Neuronal stem cell (in vitro differentiated cells): ENCODE results near the gene COL6A1.

Experiments
- DNase-seq: peaks from one replicate; pipeline ENCODE4 v3.0.0-alpha.2; 2013; ENCODE audit warnings: low spot score
- H2AFZ ChIP-seq: one replicate; pipeline ENCODE4 v1.6.1; 2013; ENCODE audit warnings: mild to moderate bottlenecking, low read length, inconsistent platforms
- H2AK5ac ChIP-seq: 2 replicates; pipeline ENCODE4 v1.6.1; 2013; ENCODE audit warnings: low read depth, mild to moderate bottlenecking, inconsistent platforms, low read length, moderate library complexity, mixed read lengths
- H2BK120ac ChIP-seq: 2 replicates; pipeline ENCODE4 v1.6.1; 2013; ENCODE audit warnings: low read depth, mild to moderate bottlenecking, inconsistent platforms, low read length, moderate library complexity, mixed read lengths
- H2BK12ac ChIP-seq: one replicate; pipeline ENCODE4 v1.6.1; 2013; ENCODE audit warnings: low read length, inconsistent platforms
- H2BK15ac ChIP-seq: 2 replicates; pipeline ENCODE4 v1.6.1; 2013; ENCODE audit warnings: mild to moderate bottlenecking, low read length, inconsistent platforms, mixed read lengths
- H2BK5ac ChIP-seq: one replicate; pipeline ENCODE4 v1.6.1; 2013; ENCODE audit warnings: inconsistent platforms, mild to moderate bottlenecking, low read length, moderate library complexity
- H3K14ac ChIP-seq: one replicate; pipeline ENCODE4 v1.6.1; 2013; ENCODE audit warnings: low read length, inconsistent platforms
- H3K18ac ChIP-seq: 2 replicates; pipeline ENCODE4 v1.6.1; 2013; ENCODE audit warnings: low read length, inconsistent platforms
- H3K23ac ChIP-seq: 2 replicates; pipeline ENCODE4 v1.6.1; 2013; ENCODE audit warnings: low read depth, mild to moderate bottlenecking, mixed read lengths, low read length, inconsistent platforms; ENCODE audit not compliant: poor library complexity
- H3K27ac ChIP-seq: replicated peaks from 3 replicates; pipeline ENCODE4 v1.5.1; 2013; ENCODE audit warnings: low read length, inconsistent platforms
- H3K27me3 ChIP-seq, 3 experiments: 2 replicates each; pipeline ENCODE4 v1.6.1; 2013; ENCODE audit warnings: low read length in 3 of 3, mild to moderate bottlenecking in 2 of 3, inconsistent platforms in 1 of 3, low read depth in 1 of 3, mixed read lengths in 1 of 3, moderate library complexity in 1 of 3; ENCODE audit not compliant: control insufficient read depth in 3 of 3, insufficient read depth in 3 of 3
- H3K36me3 ChIP-seq, 2 donors: replicated peaks in 1 of 2; 2 replicates each; pipeline ENCODE4 v1.6.1; 2013; ENCODE audit warnings: low read length in 2 of 2; ENCODE audit not compliant: control insufficient read depth in 2 of 2, insufficient read depth in 2 of 2
- H3K4ac ChIP-seq: 2 replicates; pipeline ENCODE4 v1.6.1; 2013; ENCODE audit warnings: inconsistent platforms, mild to moderate bottlenecking, low read length, moderate library complexity
- H3K4me1 ChIP-seq, 2 donors: 1 replicate in 1 of 2; 2 replicates in 1 of 2; pipeline ENCODE4 v1.6.1; 2013; ENCODE audit warnings: low read length in 2 of 2, low read depth in 1 of 2; ENCODE audit not compliant: control insufficient read depth in 2 of 2, insufficient read depth in 1 of 2
- H3K4me2 ChIP-seq: one replicate; pipeline ENCODE4 v1.6.1; 2013; ENCODE audit warnings: mild to moderate bottlenecking, low read length, inconsistent platforms; ENCODE audit not compliant: insufficient read depth, poor library complexity, severe bottlenecking
- H3K4me3 ChIP-seq, 2 donors: 2 replicates each; pipeline ENCODE4 v1.5.1; 2013; ENCODE audit warnings: low read length in 2 of 2, mild to moderate bottlenecking in 2 of 2, inconsistent platforms in 1 of 2, moderate library complexity in 1 of 2
- H3K79me1 ChIP-seq: one replicate; pipeline ENCODE4 v1.6.1; 2013; ENCODE audit warnings: low read depth, mild to moderate bottlenecking, inconsistent platforms, low read length, moderate library complexity
- H3K9ac ChIP-seq: one replicate; pipeline ENCODE4 v1.6.1; 2013; ENCODE audit warnings: mild to moderate bottlenecking, low read depth, low read length, inconsistent platforms; ENCODE audit not compliant: poor library complexity
- H3K9me3 ChIP-seq, 2 donors: replicated peaks in 1 of 2; 2 replicates each; pipeline versions ENCODE3 to v1.6.1; 2013; ENCODE audit warnings: low read length in 2 of 2, mild to moderate bottlenecking in 2 of 2, inconsistent platforms in 1 of 2, low read depth in 1 of 2, mixed read lengths in 1 of 2, moderate library complexity in 1 of 2; ENCODE audit not compliant: control insufficient read depth in 2 of 2, insufficient read depth in 1 of 2
- H4K8ac ChIP-seq: one replicate; pipeline ENCODE4 v1.6.1; 2013; ENCODE audit warnings: low read depth, mild to moderate bottlenecking, inconsistent platforms, low read length, moderate library complexity
- H4K91ac ChIP-seq: one replicate; pipeline ENCODE4 v1.6.1; 2013; ENCODE audit warnings: low read length, low read depth, mild to moderate bottlenecking, inconsistent platforms; ENCODE audit not compliant: poor library complexity
- WGBS, 2 donors: extraction: QIAGEN DNeasy Blood & Tissue Kit; methylation state at CpG; one replicate each; pipeline ENCODE4 v1.1.7; 2013; ENCODE audit warnings: missing lambda C conversion rate in 2 of 2, mixed read lengths in 1 of 2; ENCODE audit not compliant: insufficient read length in 2 of 2, insufficient replicate concordance in 1 of 2; ENCODE audit errors: extremely low coverage in 2 of 2; 5-methylcytosine and 5-hydroxymethylcytosine counted together

COL6A1 gene

DNA sequence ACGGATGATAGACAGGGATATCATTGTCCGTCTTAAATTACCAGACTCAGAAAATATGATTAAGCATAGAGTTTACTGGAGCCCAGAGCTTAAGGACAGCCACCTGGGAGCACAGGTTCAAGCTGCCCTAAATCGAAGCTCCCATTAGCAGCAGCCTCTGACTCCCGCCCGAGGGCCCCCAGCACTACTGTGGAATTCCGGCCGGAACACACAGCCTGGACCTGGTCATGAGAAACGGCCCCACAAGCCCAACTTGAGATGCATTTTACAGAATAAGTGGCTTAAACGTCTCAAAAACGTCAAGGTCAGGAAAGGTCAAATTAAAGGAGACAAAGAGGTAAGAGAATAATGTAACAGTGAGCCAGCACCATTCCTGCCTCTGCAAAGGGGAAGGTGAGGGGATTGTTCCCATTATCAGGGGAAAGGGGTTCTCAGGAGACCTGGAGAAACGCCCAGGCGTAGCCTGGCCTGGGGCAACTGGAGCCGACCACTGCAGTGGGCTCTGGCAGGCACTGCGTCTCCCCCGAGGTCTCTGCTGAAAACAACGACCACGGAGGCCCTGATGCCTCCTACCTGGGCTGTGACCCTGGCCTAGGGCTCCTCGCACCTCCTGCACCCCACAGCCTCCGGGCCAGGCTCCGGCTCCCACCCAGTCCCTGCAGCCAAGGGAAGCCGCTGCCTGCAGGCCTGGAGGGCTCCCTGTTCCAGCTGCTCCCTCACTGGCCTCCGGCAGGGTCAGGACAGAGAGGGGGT is 11.5 kb upstream of the COL6A1 start:
- Histone ChIP-seq H3K4me1 (peaks cover 15 to 25% of the 10 kb centered on the region in 2 donors), H3K23ac (peak overlapping the region; percentile 34), H3K4ac (peak overlapping the region; percentile 66), H2BK120ac (no peak overlapping the region), H2AFZ (peak overlapping the region; percentile 84), H2BK5ac (no peak overlapping the region), H3K18ac (peak overlapping the region; percentile 91), H3K27me3 (peaks cover 0 to 28% (median 14%) of the 10 kb centered on the region in 3 experiments), H3K36me3 (no peaks in the 10 kb centered on the region), H3K14ac (no peak overlapping the region), H3K27ac (no peak overlapping the region), H2AK5ac (peak overlapping the region; percentile 75), H4K91ac (no peak overlapping the region), H3K79me1 (no peaks in the 10 kb centered on the region), H2BK12ac (no peak overlapping the region), H3K4me3 (no peak overlapping the region), H2BK15ac (peak overlapping the region; percentile 97), H3K9ac (no peak overlapping the region), H4K8ac (no peak overlapping the region), H3K4me2 (no peak overlapping the region), H3K9me3 (no peaks in the 10 kb centered on the region)
- no CpG with 5 or more reads among the region's 22 CpGs for WGBS, 2 donors
- no peak for DNase-seq

DNA sequence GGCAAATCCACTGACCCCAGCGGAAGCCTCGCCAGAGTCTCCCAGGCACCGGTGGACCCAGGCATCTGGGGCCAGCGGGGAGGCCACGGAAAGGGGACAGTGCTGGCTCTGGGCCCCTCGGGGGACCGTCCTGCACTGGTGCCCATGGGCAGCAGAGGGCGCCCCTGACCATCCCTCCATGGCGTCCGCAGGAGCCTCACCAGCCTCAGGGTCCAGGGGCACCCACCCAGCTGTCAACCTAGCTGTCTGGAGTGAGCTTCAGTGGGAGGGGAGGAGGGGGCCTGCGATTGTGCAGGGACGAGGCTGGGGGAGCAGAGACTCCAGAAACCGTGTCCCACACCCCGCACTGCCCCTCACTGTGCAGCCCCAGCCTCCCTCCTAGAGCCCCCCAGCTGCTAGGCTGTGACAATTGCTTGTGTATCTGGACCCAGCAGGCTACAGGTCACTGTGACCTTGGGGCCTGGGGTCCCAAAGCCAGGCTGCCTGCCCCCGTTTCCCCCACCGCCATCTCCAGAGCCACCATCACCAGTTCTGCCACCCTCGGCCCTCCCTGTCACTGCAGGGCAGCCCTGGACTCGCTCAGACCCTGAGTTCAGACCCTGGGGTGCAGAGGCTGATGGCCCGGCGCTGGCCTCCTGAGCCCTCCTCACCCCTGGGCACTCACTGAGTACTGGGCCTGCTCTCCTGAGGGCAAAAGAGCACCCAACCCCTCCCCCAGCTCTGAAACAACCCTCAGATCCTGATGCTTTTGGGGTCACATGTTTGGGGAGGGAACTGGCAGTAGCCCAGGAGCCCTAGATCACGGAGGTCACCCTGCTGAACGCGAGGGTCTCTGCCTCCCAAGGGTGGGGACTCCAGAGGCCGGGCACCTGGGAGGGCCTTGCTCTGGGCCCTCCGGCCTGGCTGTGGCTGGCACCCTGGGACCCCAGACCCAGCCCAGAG is 10.6 kb upstream of the COL6A1 start:
- Histone ChIP-seq H3K27ac (no peak overlapping the region), H2BK5ac (no peak overlapping the region), H3K4ac (peak overlapping the region; percentile 66), H2AK5ac (peak overlapping the region; percentile 95), H3K23ac (peak overlapping the region; percentile 34), H3K4me1 (peaks cover 15 to 27% of the 10 kb centered on the region in 2 donors), H2AFZ (peak overlapping the region; percentile 84), H3K14ac (no peak overlapping the region), H3K18ac (peak overlapping the region; percentile 91), H2BK15ac (peak overlapping the region; percentile 99), H3K79me1 (no peaks in the 10 kb centered on the region), H3K27me3 (peaks cover 0 to 34% (median 14%) of the 10 kb centered on the region in 3 experiments), H2BK120ac (no peak overlapping the region), H3K36me3 (no peaks in the 10 kb centered on the region), H3K4me3 (no peak overlapping the region), H2BK12ac (peak overlapping the region; percentile 65), H3K4me2 (no peak overlapping the region), H3K9me3 (no peaks in the 10 kb centered on the region), H4K8ac (no peak overlapping the region), H3K9ac (peak overlapping the region; percentile 38), H4K91ac (no peak overlapping the region)
- DNase-seq: no peak
- WGBS, 2 donors: no CpG with 5 or more reads among the region's 25 CpGs

DNA sequence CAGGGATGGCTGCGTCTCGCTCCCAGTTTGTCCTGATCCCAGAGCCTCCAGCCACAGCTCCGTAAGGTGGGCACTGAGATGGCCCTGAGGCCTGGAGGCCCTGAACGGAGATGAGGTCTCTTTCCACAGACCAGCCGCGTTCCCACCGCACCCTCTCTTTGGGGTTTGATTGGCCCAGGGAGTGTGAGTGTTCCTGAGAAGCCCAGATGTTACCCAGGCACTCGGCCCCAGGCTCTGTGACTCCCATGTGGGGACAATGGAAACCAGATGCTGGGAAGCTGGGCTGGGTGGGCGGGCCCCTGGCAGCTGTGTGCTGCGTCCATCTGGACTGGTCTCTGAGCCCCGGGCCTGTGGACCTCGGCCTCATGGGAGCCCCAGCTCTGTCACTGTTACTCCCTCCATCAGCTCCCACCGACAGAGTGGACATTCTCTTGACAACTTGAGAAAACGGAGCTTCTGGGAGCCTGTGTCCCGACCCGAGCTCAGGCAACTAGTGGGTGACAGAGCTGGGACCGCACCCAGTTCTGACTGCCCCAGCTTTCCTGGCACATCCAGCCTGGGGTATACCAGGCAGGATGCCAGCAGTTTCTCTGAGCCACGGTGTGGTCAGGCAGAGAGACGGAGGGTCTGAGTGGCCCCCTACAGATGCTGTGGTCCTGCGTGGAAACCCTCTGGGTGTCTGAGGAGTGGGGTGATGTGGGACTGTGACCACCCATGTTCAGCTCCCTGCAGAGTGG is 9.8 kb upstream of the COL6A1 start:
- no peaks in the 10 kb centered on the region for H3K36me3 ChIP-seq
- H3K4me2 ChIP-seq: no peak overlapping the region
- H2AK5ac ChIP-seq: peak overlapping the region; percentile 95
- H2BK5ac ChIP-seq: no peak overlapping the region
- no peak overlapping the region for H3K4me3 ChIP-seq
- H3K4me1 ChIP-seq: peaks cover 15 to 27% of the 10 kb centered on the region in 2 donors
- DNase-seq: no peak
- no peak overlapping the region for H2BK12ac ChIP-seq
- H2BK120ac ChIP-seq: no peak overlapping the region
- peak overlapping the region; percentile 82 for H3K14ac ChIP-seq
- peak overlapping the region; percentile 35 for H2AFZ ChIP-seq
- WGBS, 2 donors: no CpG with 5 or more reads among the region's 20 CpGs
- H3K27me3 ChIP-seq: peaks cover 0 to 39% (median 14%) of the 10 kb centered on the region in 3 experiments
- no peak overlapping the region for H3K27ac ChIP-seq
- H3K9me3 ChIP-seq: no peaks in the 10 kb centered on the region
- no peak overlapping the region for H4K8ac ChIP-seq
- H4K91ac ChIP-seq: no peak overlapping the region
- no peak overlapping the region for H3K23ac ChIP-seq
- H3K9ac ChIP-seq: peak overlapping the region; percentile 38
- peak overlapping the region; percentile 53 for H3K4ac ChIP-seq
- no peaks in the 10 kb centered on the region for H3K79me1 ChIP-seq
- peak overlapping the region; percentile 99 for H2BK15ac ChIP-seq
- peak overlapping the region; percentile 97 for H3K18ac ChIP-seq
